ENCODE measurements around the gene EMC9.

The EMC9 gene

GRCh38 chr14:24141097-24141880 lies at the start of gene EMC9:
EMC9 (minus strand) TSS chr14:24141591; CDS start chr14:24141304, 287 bp downstream.
- DNase-seq (ENCODE audit: low read depth, low spot score) = peak; percentile 100

GRCh38 chr14:24190416-24190815 lies 49.0 kb upstream of the EMC9 start:
- DNase-seq (ENCODE audit: low read depth, low spot score) = no peak

- DNase-seq (ENCODE audit: low read depth, low spot score) = no peak
Measured at GRCh38 chr14:24189460-24189859, 48.1 kb upstream of the EMC9 start.

- no peak for DNase-seq (ENCODE audit: low read depth, low spot score)
Measured at GRCh38 chr14:24189059-24189375, 47.6 kb upstream of the EMC9 start.

GRCh38 chr14:24188251-24189058 lies 47.1 kb upstream of the EMC9 start, which contains the start of gene IPO4:
IPO4 (minus strand) TSS chr14:24188816; CDS start chr14:24188787, 29 bp downstream.
- peak; percentile 99 for DNase-seq (ENCODE audit: low read depth, low spot score)

GRCh38 chr14:24187539-24187915 lies 46.1 kb upstream of the EMC9 start:
- DNase-seq (ENCODE audit: low read depth, low spot score) = no peak

GRCh38 chr14:24186831-24187538 lies 45.6 kb upstream of the EMC9 start:
- no peak for DNase-seq (ENCODE audit: low read depth, low spot score)

- DNase-seq (ENCODE audit: low read depth, low spot score) = no peak
Measured at GRCh38 chr14:24185741-24186140, 44.4 kb upstream of the EMC9 start.

- DNase-seq (ENCODE audit: low read depth, low spot score) = no peak
Measured at GRCh38 chr14:24185026-24185425, 43.6 kb upstream of the EMC9 start.

- no peak for DNase-seq (ENCODE audit: low read depth, low spot score)
Measured at GRCh38 chr14:24184104-24184970, 42.9 kb upstream of the EMC9 start.

- DNase-seq (ENCODE audit: low read depth, low spot score) = no peak
Measured at GRCh38 chr14:24183014-24183481, 41.7 kb upstream of the EMC9 start.

- DNase-seq (ENCODE audit: low read depth, low spot score) = no peak
Measured at GRCh38 chr14:24182110-24182882, 40.9 kb upstream of the EMC9 start.

- no peak for DNase-seq (ENCODE audit: low read depth, low spot score)
Measured at GRCh38 chr14:24181371-24182077, 40.1 kb upstream of the EMC9 start.

- DNase-seq (ENCODE audit: low read depth, low spot score) = peak; percentile 91
Measured at GRCh38 chr14:24179961-24180796, 38.8 kb upstream of the EMC9 start.

- DNase-seq (ENCODE audit: low read depth, low spot score) = no peak
Measured at GRCh38 chr14:24179294-24179960, 38.0 kb upstream of the EMC9 start.

- no peak for DNase-seq (ENCODE audit: low read depth, low spot score)
Measured at GRCh38 chr14:24178399-24179178, 37.2 kb upstream of the EMC9 start.

- DNase-seq (ENCODE audit: low read depth, low spot score) = no peak
Measured at GRCh38 chr14:24177891-24178290, 36.5 kb upstream of the EMC9 start.
